ENCODE measurements around the gene ZNF175.

Gene ZNF175

DNA sequence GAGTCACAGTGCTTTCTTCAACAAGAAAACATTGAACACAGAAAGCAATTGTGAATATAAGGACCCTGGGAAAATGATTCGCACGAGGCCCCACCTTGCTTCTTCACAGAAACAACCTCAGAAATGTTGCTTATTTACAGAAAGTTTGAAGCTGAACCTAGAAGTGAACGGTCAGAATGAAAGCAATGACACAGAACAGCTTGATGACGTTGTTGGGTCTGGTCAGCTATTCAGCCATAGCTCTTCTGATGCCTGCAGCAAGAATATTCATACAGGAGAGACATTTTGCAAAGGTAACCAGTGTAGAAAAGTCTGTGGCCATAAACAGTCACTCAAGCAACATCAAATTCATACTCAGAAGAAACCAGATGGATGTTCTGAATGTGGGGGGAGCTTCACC is 15.7 kb downstream of the ZNF175 start:
- no peaks in the 10 kb centered on the region for H3K79me2 ChIP-seq (ENCODE audit: insufficient read depth, low read length)
- no peaks in the 10 kb centered on the region for H4K20me1 ChIP-seq (ENCODE audit: insufficient read depth, low read length, poor library complexity, severe bottlenecking)
- no peaks in the 10 kb centered on the region for H3K27me3 ChIP-seq (ENCODE audit: insufficient read depth, low read length, poor library complexity, severe bottlenecking)
- no peaks in the 10 kb centered on the region for H3F3A ChIP-seq (ENCODE audit: low read depth)
- no peaks in the 10 kb centered on the region for H3K9me2 ChIP-seq (replicated peaks; ENCODE audit: low read depth, low read length)
- TF ChIP-seq, protein P1, sequence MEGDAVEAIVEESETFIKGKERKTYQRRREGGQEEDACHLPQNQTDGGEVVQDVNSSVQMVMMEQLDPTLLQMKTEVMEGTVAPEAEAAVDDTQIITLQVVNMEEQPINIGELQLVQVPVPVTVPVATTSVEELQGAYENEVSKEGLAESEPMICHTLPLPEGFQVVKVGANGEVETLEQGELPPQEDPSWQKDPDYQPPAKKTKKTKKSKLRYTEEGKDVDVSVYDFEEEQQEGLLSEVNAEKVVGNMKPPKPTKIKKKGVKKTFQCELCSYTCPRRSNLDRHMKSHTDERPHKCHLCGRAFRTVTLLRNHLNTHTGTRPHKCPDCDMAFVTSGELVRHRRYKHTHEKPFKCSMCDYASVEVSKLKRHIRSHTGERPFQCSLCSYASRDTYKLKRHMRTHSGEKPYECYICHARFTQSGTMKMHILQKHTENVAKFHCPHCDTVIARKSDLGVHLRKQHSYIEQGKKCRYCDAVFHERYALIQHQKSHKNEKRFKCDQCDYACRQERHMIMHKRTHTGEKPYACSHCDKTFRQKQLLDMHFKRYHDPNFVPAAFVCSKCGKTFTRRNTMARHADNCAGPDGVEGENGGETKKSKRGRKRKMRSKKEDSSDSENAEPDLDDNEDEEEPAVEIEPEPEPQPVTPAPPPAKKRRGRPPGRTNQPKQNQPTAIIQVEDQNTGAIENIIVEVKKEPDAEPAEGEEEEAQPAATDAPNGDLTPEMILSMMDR (conservative IDR thresholded peaks at IDR 0.05; ENCODE audit: low read length) = no peak
- H3K9ac ChIP-seq (ENCODE audit: low read depth, low read length, poor library complexity, severe bottlenecking) = no peak overlapping the region
- no peak overlapping the region for H3K4me3 ChIP-seq (ENCODE audit: low read length, poor library complexity, severe bottlenecking)
- peaks cover 7% of the 10 kb centered on the region; the same call in 1 of the 2 replicates for H3K9me3 ChIP-seq (ENCODE audit: insufficient read depth, low read depth, low read length)
- no peak overlapping the region for H3K4me2 ChIP-seq (ENCODE audit: low read depth, low read length, poor library complexity, severe bottlenecking)
- no peak overlapping the region for H2AFZ ChIP-seq (ENCODE audit: low read length)
- no peaks in the 10 kb centered on the region for H3K4me1 ChIP-seq (ENCODE audit: insufficient read depth, low read length, poor library complexity, severe bottlenecking)
- H3K36me3 ChIP-seq (ENCODE audit: insufficient read depth, low read length) = peaks cover 27% of the 10 kb centered on the region; the same call in 1 of the 2 replicates

DNA sequence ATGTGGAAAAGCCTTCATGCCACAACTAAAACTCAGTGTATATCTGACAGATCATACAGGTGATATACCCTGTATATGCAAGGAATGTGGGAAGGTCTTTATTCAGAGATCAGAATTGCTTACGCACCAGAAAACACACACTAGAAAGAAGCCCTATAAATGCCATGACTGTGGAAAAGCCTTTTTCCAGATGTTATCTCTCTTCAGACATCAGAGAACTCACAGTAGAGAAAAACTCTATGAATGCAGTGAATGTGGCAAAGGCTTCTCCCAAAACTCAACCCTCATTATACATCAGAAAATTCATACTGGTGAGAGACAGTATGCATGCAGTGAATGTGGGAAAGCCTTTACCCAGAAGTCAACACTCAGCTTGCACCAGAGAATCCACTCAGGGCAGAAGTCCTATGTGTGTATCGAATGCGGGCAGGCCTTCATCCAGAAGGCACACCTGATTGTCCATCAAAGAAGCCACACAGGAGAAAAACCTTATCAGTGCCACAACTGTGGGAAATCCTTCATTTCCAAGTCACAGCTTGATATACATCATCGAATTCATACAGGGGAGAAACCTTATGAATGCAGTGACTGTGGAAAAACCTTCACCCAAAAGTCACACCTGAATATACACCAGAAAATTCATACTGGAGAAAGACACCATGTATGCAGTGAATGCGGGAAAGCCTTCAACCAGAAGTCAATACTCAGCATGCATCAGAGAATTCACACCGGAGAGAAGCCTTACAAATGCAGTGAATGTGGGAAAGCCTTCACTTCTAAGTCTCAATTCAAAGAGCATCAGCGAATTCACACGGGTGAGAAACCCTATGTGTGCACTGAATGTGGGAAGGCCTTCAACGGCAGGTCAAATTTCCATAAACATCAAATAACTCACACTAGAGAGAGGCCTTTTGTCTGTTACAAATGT is 16.4 kb downstream of the ZNF175 start:
- Histone ChIP-seq H3K9me2 (replicated peaks; ENCODE audit: low read depth, low read length) (no peaks in the 10 kb centered on the region), H3K27me3 (ENCODE audit: insufficient read depth, low read length, poor library complexity, severe bottlenecking) (no peaks in the 10 kb centered on the region), H3K4me1 (ENCODE audit: insufficient read depth, low read length, poor library complexity, severe bottlenecking) (no peaks in the 10 kb centered on the region), H3K9me3 (ENCODE audit: insufficient read depth, low read depth, low read length) (peaks cover 7% of the 10 kb centered on the region; the same call in 1 of the 2 replicates), H3K4me3 (ENCODE audit: low read length, poor library complexity, severe bottlenecking) (no peak overlapping the region), H2AFZ (ENCODE audit: low read length) (no peak overlapping the region), H3K9ac (ENCODE audit: low read depth, low read length, poor library complexity, severe bottlenecking) (no peak overlapping the region), H3K79me2 (ENCODE audit: insufficient read depth, low read length) (no peaks in the 10 kb centered on the region), H4K20me1 (ENCODE audit: insufficient read depth, low read length, poor library complexity, severe bottlenecking) (no peaks in the 10 kb centered on the region), H3K4me2 (ENCODE audit: low read depth, low read length, poor library complexity, severe bottlenecking) (no peak overlapping the region), H3F3A (ENCODE audit: low read depth) (no peaks in the 10 kb centered on the region), H3K36me3 (ENCODE audit: insufficient read depth, low read length) (peaks cover 23% of the 10 kb centered on the region; the same call in 1 of the 2 replicates)
- TF ChIP-seq, protein P1 (conservative IDR thresholded peaks at IDR 0.05; ENCODE audit: low read length) = no peak
- no peak for TF ChIP-seq EZH2phosphoT487 (IDR thresholded peaks at IDR 0.05; ENCODE audit: borderline replicate concordance)

- Histone ChIP-seq H2AFZ (ENCODE audit: low read length) (no peak overlapping the region), H3K4me2 (ENCODE audit: low read depth, low read length, poor library complexity, severe bottlenecking) (no peak overlapping the region), H3K4me3 (ENCODE audit: low read length, poor library complexity, severe bottlenecking) (no peak overlapping the region), H3K27me3 (ENCODE audit: insufficient read depth, low read length, poor library complexity, severe bottlenecking) (no peaks in the 10 kb centered on the region), H3K9me2 (replicated peaks; ENCODE audit: low read depth, low read length) (no peaks in the 10 kb centered on the region), H3K9ac (ENCODE audit: low read depth, low read length, poor library complexity, severe bottlenecking) (no peak overlapping the region), H3K9me3 (ENCODE audit: insufficient read depth, low read depth, low read length) (peaks cover 7% of the 10 kb centered on the region; the same call in 1 of the 2 replicates), H3F3A (ENCODE audit: low read depth) (no peaks in the 10 kb centered on the region), H3K36me3 (ENCODE audit: insufficient read depth, low read length) (peaks cover 19% of the 10 kb centered on the region; the same call in 1 of the 2 replicates), H3K4me1 (ENCODE audit: insufficient read depth, low read length, poor library complexity, severe bottlenecking) (peaks cover 3% of the 10 kb centered on the region), H4K20me1 (ENCODE audit: insufficient read depth, low read length, poor library complexity, severe bottlenecking) (no peaks in the 10 kb centered on the region), H3K79me2 (ENCODE audit: insufficient read depth, low read length) (no peaks in the 10 kb centered on the region)
- TF ChIP-seq, protein P1 (conservative IDR thresholded peaks at IDR 0.05; ENCODE audit: low read length) = no peak
- no peak for TF ChIP-seq EZH2phosphoT487 (IDR thresholded peaks at IDR 0.05; ENCODE audit: borderline replicate concordance)
These were observed 18.4 kb downstream of the ZNF175 start for GRCh38 chr19:51589511-51589910.

Data from Loucy (cell line).